Measurements from ENCODE around the gene PLCH2.

The PLCH2 gene, protein sequence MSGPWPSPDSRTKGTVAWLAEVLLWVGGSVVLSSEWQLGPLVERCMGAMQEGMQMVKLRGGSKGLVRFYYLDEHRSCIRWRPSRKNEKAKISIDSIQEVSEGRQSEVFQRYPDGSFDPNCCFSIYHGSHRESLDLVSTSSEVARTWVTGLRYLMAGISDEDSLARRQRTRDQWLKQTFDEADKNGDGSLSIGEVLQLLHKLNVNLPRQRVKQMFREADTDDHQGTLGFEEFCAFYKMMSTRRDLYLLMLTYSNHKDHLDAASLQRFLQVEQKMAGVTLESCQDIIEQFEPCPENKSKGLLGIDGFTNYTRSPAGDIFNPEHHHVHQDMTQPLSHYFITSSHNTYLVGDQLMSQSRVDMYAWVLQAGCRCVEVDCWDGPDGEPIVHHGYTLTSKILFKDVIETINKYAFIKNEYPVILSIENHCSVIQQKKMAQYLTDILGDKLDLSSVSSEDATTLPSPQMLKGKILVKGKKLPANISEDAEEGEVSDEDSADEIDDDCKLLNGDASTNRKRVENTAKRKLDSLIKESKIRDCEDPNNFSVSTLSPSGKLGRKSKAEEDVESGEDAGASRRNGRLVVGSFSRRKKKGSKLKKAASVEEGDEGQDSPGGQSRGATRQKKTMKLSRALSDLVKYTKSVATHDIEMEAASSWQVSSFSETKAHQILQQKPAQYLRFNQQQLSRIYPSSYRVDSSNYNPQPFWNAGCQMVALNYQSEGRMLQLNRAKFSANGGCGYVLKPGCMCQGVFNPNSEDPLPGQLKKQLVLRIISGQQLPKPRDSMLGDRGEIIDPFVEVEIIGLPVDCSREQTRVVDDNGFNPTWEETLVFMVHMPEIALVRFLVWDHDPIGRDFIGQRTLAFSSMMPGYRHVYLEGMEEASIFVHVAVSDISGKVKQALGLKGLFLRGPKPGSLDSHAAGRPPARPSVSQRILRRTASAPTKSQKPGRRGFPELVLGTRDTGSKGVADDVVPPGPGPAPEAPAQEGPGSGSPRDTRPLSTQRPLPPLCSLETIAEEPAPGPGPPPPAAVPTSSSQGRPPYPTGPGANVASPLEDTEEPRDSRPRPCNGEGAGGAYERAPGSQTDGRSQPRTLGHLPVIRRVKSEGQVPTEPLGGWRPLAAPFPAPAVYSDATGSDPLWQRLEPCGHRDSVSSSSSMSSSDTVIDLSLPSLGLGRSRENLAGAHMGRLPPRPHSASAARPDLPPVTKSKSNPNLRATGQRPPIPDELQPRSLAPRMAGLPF (N-terminal part only)

GRCh38 chr1:2476061-2476999, at the start of gene PLCH2:
Gene PLCH2 (plus strand): TSS chr1:2476289. CDS start chr1:2476589, 300 bp downstream.
- no peak for TF ChIP-seq CTCF (IDR thresholded peaks at IDR 0.05; ENCODE audit: low read depth, low read length, missing control alignments)
- no peak within 1 kb of the TSS for H3K4me3 ChIP-seq (replicated peaks; ENCODE audit: low read depth, low read length)
- no peak for DNase-seq (ENCODE audit: extremely low read depth, low read depth)

DNA sequence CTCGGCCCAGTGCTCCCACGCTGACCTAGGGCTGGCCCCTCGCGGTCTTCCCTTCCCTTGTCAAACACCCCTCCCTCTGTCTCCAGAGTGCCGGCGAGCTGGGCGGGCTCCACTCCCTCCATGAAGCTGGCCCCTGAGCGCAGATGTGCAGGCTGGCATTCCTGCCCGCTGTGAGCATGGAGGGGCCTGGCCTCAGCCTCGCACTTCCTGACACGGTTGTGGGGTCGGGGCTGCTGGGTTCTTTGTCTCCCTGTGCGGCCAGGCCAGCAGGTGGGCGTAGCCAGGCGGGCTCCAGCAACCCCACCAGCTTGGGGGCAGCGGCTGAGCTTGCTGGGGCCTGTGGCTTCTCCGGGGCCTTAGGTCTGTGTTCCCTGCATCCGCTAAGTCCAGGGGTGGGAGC, 49.5 kb upstream of the PLCH2 start:
- no peak for TF ChIP-seq CTCF (IDR thresholded peaks at IDR 0.05; ENCODE audit: low read depth, low read length, missing control alignments)
- DNase-seq (ENCODE audit: extremely low read depth, low read depth) = no peak
- H3K4me3 ChIP-seq (replicated peaks; ENCODE audit: low read depth, low read length) = no peak overlapping the region

- H3K4me3 ChIP-seq (replicated peaks; ENCODE audit: low read depth, low read length) = no peak overlapping the region
- no peak for DNase-seq (ENCODE audit: extremely low read depth, low read depth)
- no peak for TF ChIP-seq CTCF (IDR thresholded peaks at IDR 0.05; ENCODE audit: low read depth, low read length, missing control alignments)
These were observed 49.0 kb upstream of the PLCH2 start for GRCh38 chr1:2427051-2427450.

- no peak overlapping the region for H3K4me3 ChIP-seq (replicated peaks; ENCODE audit: low read depth, low read length)
- TF ChIP-seq CTCF (IDR thresholded peaks at IDR 0.05; ENCODE audit: low read depth, low read length, missing control alignments) = no peak
- DNase-seq (ENCODE audit: extremely low read depth, low read depth) = no peak
These were observed 48.1 kb upstream of the PLCH2 start for GRCh38 chr1:2427976-2428375.

GRCh38 chr1:2428490-2428889, 47.6 kb upstream of the PLCH2 start:
- DNase-seq (ENCODE audit: extremely low read depth, low read depth) = no peak
- H3K4me3 ChIP-seq (replicated peaks; ENCODE audit: low read depth, low read length) = no peak overlapping the region
- no peak for TF ChIP-seq CTCF (IDR thresholded peaks at IDR 0.05; ENCODE audit: low read depth, low read length, missing control alignments)
